ENCODE measurements around the gene NCKAP5. TPM values are rescaled to one million over a fixed set of nuclear protein-coding genes. Genes with fewer than 3 reads are reported as not detected.

NCKAP5 gene
- total and polyA plus RNA-seq, 2 experiments from 2014 or later = 2.2 to 5.5 TPM

DNA sequence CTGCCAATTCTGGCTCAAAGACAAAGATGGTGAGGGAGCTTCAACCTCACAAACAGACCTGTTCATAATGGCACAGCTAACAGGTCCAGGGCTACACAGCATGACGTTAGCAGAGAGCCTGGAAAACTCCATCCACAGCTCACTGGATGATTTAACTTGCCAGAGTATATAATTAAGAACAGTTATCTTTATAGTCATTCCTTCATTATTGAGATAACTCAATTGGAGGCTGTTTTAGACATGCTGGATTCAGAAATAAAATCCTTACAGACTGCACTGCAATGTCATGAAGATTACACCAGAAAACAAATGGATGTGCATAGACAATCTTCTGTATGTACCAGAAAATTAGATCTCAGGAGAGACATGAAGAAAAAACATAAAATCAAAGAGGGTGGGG lies 843.1 kb downstream of the NCKAP5 start:
- H3K4me3 ChIP-seq = no peak overlapping the region
- H4K20me1 ChIP-seq (ENCODE audit: insufficient read depth, poor library complexity, severe bottlenecking) = no peaks in the 10 kb centered on the region
- no peak overlapping the region for H3K4me2 ChIP-seq
- no peaks in the 10 kb centered on the region for H3K4me1 ChIP-seq (ENCODE audit: insufficient read depth)
- H3K9me3 ChIP-seq (ENCODE audit: low read depth) = no peaks in the 10 kb centered on the region
- H3K9me2 ChIP-seq (replicated peaks; ENCODE audit: insufficient read depth) = no peaks in the 10 kb centered on the region
- no peak for DNase-seq (ENCODE audit: low spot score)
- WGBS (ENCODE audit: low lambda C conversion rate, missing lambda C conversion rate) = 38% methylated on average over 1 of the region's 1 CpG
- H3K27me3 ChIP-seq = no peaks in the 10 kb centered on the region
- TF ChIP-seq CTCF (IDR thresholded peaks at IDR 0.05; ENCODE audit: poor library complexity) (no peak), EZH2phosphoT487 (IDR thresholded peaks at IDR 0.05; ENCODE audit: low read depth, severe bottlenecking, unreplicated experiment) (no peak), EZH2 (IDR thresholded peaks at IDR 0.05; ENCODE audit: borderline replicate concordance) (no peak)
- H3K27ac ChIP-seq = no peak overlapping the region
- no peaks in the 10 kb centered on the region for H3K79me2 ChIP-seq
- no peaks in the 10 kb centered on the region for H3K36me3 ChIP-seq (replicated peaks; ENCODE audit: insufficient read depth, low read depth)
- H2AFZ ChIP-seq = no peak overlapping the region

GRCh38 chr2:132721938-132722337 lies 846.3 kb downstream of the NCKAP5 start:
- Histone ChIP-seq H3K9me3 (ENCODE audit: low read depth) (no peaks in the 10 kb centered on the region), H3K27me3 (no peaks in the 10 kb centered on the region), H2AFZ (no peak overlapping the region), H3K9me2 (replicated peaks; ENCODE audit: insufficient read depth) (no peaks in the 10 kb centered on the region), H4K20me1 (ENCODE audit: insufficient read depth, poor library complexity, severe bottlenecking) (no peaks in the 10 kb centered on the region), H3K4me1 (ENCODE audit: insufficient read depth) (no peaks in the 10 kb centered on the region), H3K27ac (no peak overlapping the region), H3K79me2 (no peaks in the 10 kb centered on the region), H3K4me2 (no peak overlapping the region), H3K36me3 (replicated peaks; ENCODE audit: insufficient read depth, low read depth) (no peaks in the 10 kb centered on the region), H3K4me3 (no peak overlapping the region)
- DNase-seq (ENCODE audit: low spot score) = no peak
- 96% methylated on average over 2 of the region's 2 CpGs for WGBS (ENCODE audit: low lambda C conversion rate, missing lambda C conversion rate)
- TF ChIP-seq EZH2 (IDR thresholded peaks at IDR 0.05; ENCODE audit: borderline replicate concordance) (no peak), EZH2phosphoT487 (IDR thresholded peaks at IDR 0.05; ENCODE audit: low read depth, severe bottlenecking, unreplicated experiment) (no peak)

DNA sequence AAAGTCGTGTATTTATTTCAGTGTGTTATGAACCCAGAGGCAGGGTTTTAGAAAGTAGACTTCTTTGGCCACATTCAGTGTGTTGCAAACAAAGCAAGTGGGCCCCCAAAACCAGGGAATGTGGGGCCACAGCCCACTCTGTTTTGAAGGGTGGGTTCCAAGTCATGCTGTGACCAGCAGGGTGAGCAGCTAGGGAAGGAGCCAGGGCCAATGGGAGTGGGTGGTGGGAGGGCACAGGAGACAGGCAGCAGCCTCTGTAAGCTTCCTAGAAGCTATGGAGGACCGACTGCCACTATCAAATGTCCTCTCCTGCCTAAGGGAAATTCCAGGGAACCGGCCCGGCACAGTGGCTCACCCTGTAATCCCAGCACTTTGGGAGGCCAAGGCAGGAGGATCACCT lies 847.9 kb downstream of the NCKAP5 start:
- TF ChIP-seq CTCF (IDR thresholded peaks at IDR 0.05; ENCODE audit: poor library complexity) (no peak), EZH2phosphoT487 (IDR thresholded peaks at IDR 0.05; ENCODE audit: low read depth, severe bottlenecking, unreplicated experiment) (no peak), EZH2 (IDR thresholded peaks at IDR 0.05; ENCODE audit: borderline replicate concordance) (no peak)
- Histone ChIP-seq H3K27ac (no peak overlapping the region), H3K9me3 (ENCODE audit: low read depth) (no peaks in the 10 kb centered on the region), H3K9me2 (replicated peaks; ENCODE audit: insufficient read depth) (no peaks in the 10 kb centered on the region), H3K4me2 (no peak overlapping the region), H3K79me2 (no peaks in the 10 kb centered on the region), H3K27me3 (no peaks in the 10 kb centered on the region), H4K20me1 (ENCODE audit: insufficient read depth, poor library complexity, severe bottlenecking) (no peaks in the 10 kb centered on the region), H3K4me3 (no peak overlapping the region), H3K4me1 (ENCODE audit: insufficient read depth) (no peaks in the 10 kb centered on the region), H2AFZ (no peak overlapping the region), H3K36me3 (replicated peaks; ENCODE audit: insufficient read depth, low read depth) (no peaks in the 10 kb centered on the region)
- no peak for DNase-seq (ENCODE audit: low spot score)
- 83% methylated on average over 4 of the region's 4 CpGs for WGBS (ENCODE audit: low lambda C conversion rate, missing lambda C conversion rate)

DNA sequence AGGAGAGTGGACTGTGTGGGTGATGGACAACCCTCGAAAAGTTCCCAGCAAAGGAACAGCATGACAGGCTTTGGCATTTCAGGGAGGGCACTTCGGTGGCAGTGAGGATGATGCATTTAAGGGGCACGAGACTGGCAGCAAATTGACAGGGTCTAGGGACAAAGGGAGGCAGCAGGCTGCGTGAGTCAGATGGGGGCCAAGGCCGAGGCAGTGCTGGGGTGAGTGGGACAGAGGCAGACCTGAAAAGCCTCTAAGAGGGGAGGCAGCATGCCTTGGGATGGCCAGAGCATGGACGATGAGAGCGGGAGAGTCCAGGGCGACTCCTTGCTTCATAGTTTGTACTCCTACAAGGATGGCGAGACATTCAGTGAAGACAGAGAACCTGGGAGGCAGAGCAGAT lies 848.8 kb downstream of the NCKAP5 start:
- H3K9me3 ChIP-seq (ENCODE audit: low read depth) = no peaks in the 10 kb centered on the region
- WGBS (ENCODE audit: low lambda C conversion rate, missing lambda C conversion rate) = 92% methylated on average over 9 of the region's 9 CpGs
- no peak overlapping the region for H3K4me2 ChIP-seq
- H3K79me2 ChIP-seq = no peaks in the 10 kb centered on the region
- TF ChIP-seq EZH2phosphoT487 (IDR thresholded peaks at IDR 0.05; ENCODE audit: low read depth, severe bottlenecking, unreplicated experiment) (no peak), EZH2 (IDR thresholded peaks at IDR 0.05; ENCODE audit: borderline replicate concordance) (no peak), CTCF (IDR thresholded peaks at IDR 0.05; ENCODE audit: poor library complexity) (no peak)
- no peaks in the 10 kb centered on the region for H3K27me3 ChIP-seq
- no peak overlapping the region for H2AFZ ChIP-seq
- H3K9me2 ChIP-seq (replicated peaks; ENCODE audit: insufficient read depth) = no peaks in the 10 kb centered on the region
- no peak for DNase-seq (ENCODE audit: low spot score)
- H3K27ac ChIP-seq = no peak overlapping the region
- H3K4me3 ChIP-seq = no peak overlapping the region
- H3K36me3 ChIP-seq (replicated peaks; ENCODE audit: insufficient read depth, low read depth) = no peaks in the 10 kb centered on the region
- no peaks in the 10 kb centered on the region for H3K4me1 ChIP-seq (ENCODE audit: insufficient read depth)
- H4K20me1 ChIP-seq (ENCODE audit: insufficient read depth, poor library complexity, severe bottlenecking) = no peaks in the 10 kb centered on the region
